ENCODE results near the gene BAZ1A. TPM values are rescaled to one million over a fixed set of nuclear protein-coding genes. Genes with fewer than 3 reads are reported as not detected.

The BAZ1A gene
- total RNA-seq, 3 donors from 2014 or later, result 70.8 to 79.5 (median 77.9) TPM

- no peak for ATAC-seq
- no peaks in the 10 kb centered on the region for H3K27me3 Mint-ChIP-seq (ENCODE audit: low read depth)
- H3K9me3 Mint-ChIP-seq, result no peaks in the 10 kb centered on the region
- DNase-seq, result no peak
- H3K4me1 Mint-ChIP-seq (ENCODE audit: low read depth), result peaks cover 4% of the 10 kb centered on the region
- H3K36me3 Mint-ChIP-seq (ENCODE audit: insufficient read depth), result peaks cover 43% of the 10 kb centered on the region
- H3K4me3 Mint-ChIP-seq, result no peak overlapping the region
Observed at GRCh38 chr14:34785223-34786006, 89.7 kb downstream of the BAZ1A start.

- Mint-ChIP-seq H3K27me3 (ENCODE audit: low read depth) (no peaks in the 10 kb centered on the region), H3K9me3 (no peaks in the 10 kb centered on the region), H3K36me3 (ENCODE audit: insufficient read depth) (peaks cover 47% of the 10 kb centered on the region), H3K4me1 (ENCODE audit: low read depth) (peaks cover 4% of the 10 kb centered on the region), H3K4me3 (no peak overlapping the region)
- no peak for ATAC-seq
- no peak for DNase-seq
Observed at GRCh38 chr14:34782031-34782430, 93.1 kb downstream of the BAZ1A start.

- Mint-ChIP-seq H3K9me3 (no peaks in the 10 kb centered on the region), H3K4me3 (no peak overlapping the region), H3K4me1 (ENCODE audit: low read depth) (peaks cover 3% of the 10 kb centered on the region), H3K27me3 (ENCODE audit: low read depth) (no peaks in the 10 kb centered on the region), H3K36me3 (ENCODE audit: insufficient read depth) (peaks cover 48% of the 10 kb centered on the region)
- ATAC-seq, result no peak
- DNase-seq, result no peak
Observed at GRCh38 chr14:34781242-34781641, 93.9 kb downstream of the BAZ1A start.

- H3K4me3 Mint-ChIP-seq, result no peak overlapping the region
- no peaks in the 10 kb centered on the region for H3K27me3 Mint-ChIP-seq (ENCODE audit: low read depth)
- no peak for ATAC-seq
- H3K9me3 Mint-ChIP-seq, result no peaks in the 10 kb centered on the region
- DNase-seq, result no peak
- peaks cover 2% of the 10 kb centered on the region for H3K4me1 Mint-ChIP-seq (ENCODE audit: low read depth)
- H3K36me3 Mint-ChIP-seq (ENCODE audit: insufficient read depth), result peaks cover 51% of the 10 kb centered on the region
Observed at GRCh38 chr14:34780646-34781045, 94.5 kb downstream of the BAZ1A start.

GRCh38 chr14:34778744-34779143 lies 96.4 kb downstream of the BAZ1A start:
- peaks cover 56% of the 10 kb centered on the region for H3K36me3 Mint-ChIP-seq (ENCODE audit: insufficient read depth)
- no peaks in the 10 kb centered on the region for H3K9me3 Mint-ChIP-seq
- H3K27me3 Mint-ChIP-seq (ENCODE audit: low read depth), result no peaks in the 10 kb centered on the region
- peaks cover 2% of the 10 kb centered on the region for H3K4me1 Mint-ChIP-seq (ENCODE audit: low read depth)
- ATAC-seq, result no peak
- no peak for DNase-seq
- no peak overlapping the region for H3K4me3 Mint-ChIP-seq

- Mint-ChIP-seq H3K9me3 (no peaks in the 10 kb centered on the region), H3K27me3 (ENCODE audit: low read depth) (no peaks in the 10 kb centered on the region), H3K36me3 (ENCODE audit: insufficient read depth) (peaks cover 45% of the 10 kb centered on the region), H3K4me1 (ENCODE audit: low read depth) (peaks cover 2% of the 10 kb centered on the region), H3K4me3 (no peak overlapping the region)
- no peak for DNase-seq
- ATAC-seq, result no peak
Observed at GRCh38 chr14:34776611-34777010, 98.5 kb downstream of the BAZ1A start.

GRCh38 chr14:34775922-34776321 lies 99.2 kb downstream of the BAZ1A start:
- no peak for DNase-seq
- H3K9me3 Mint-ChIP-seq, result no peaks in the 10 kb centered on the region
- peaks cover 44% of the 10 kb centered on the region for H3K36me3 Mint-ChIP-seq (ENCODE audit: insufficient read depth)
- no peak overlapping the region for H3K4me3 Mint-ChIP-seq
- no peaks in the 10 kb centered on the region for H3K27me3 Mint-ChIP-seq (ENCODE audit: low read depth)
- H3K4me1 Mint-ChIP-seq (ENCODE audit: low read depth), result peaks cover 2% of the 10 kb centered on the region
- no peak for ATAC-seq

GRCh38 chr14:34775342-34775741 lies 99.8 kb downstream of the BAZ1A start:
- H3K4me3 Mint-ChIP-seq, result no peak overlapping the region
- peaks cover 43% of the 10 kb centered on the region for H3K36me3 Mint-ChIP-seq (ENCODE audit: insufficient read depth)
- no peaks in the 10 kb centered on the region for H3K4me1 Mint-ChIP-seq (ENCODE audit: low read depth)
- ATAC-seq, result no peak
- H3K27me3 Mint-ChIP-seq (ENCODE audit: low read depth), result no peaks in the 10 kb centered on the region
- DNase-seq, result no peak
- no peaks in the 10 kb centered on the region for H3K9me3 Mint-ChIP-seq

GRCh38 chr14:34770901-34771300 lies 104.3 kb downstream of the BAZ1A start:
- no peak for ATAC-seq
- no peak for DNase-seq
- peaks cover 40% of the 10 kb centered on the region for H3K36me3 Mint-ChIP-seq (ENCODE audit: insufficient read depth)
- H3K4me3 Mint-ChIP-seq, result no peak overlapping the region
- H3K4me1 Mint-ChIP-seq (ENCODE audit: low read depth), result no peaks in the 10 kb centered on the region
- H3K9me3 Mint-ChIP-seq, result no peaks in the 10 kb centered on the region
- no peaks in the 10 kb centered on the region for H3K27me3 Mint-ChIP-seq (ENCODE audit: low read depth)

GRCh38 chr14:34766606-34767005 lies 108.6 kb downstream of the BAZ1A start:
- Mint-ChIP-seq H3K9me3 (no peaks in the 10 kb centered on the region), H3K4me3 (no peak overlapping the region), H3K27me3 (ENCODE audit: low read depth) (no peaks in the 10 kb centered on the region), H3K36me3 (ENCODE audit: insufficient read depth) (peaks cover 35% of the 10 kb centered on the region), H3K4me1 (ENCODE audit: low read depth) (no peaks in the 10 kb centered on the region)
- ATAC-seq (no peak), DNase-seq (no peak)

- DNase-seq (no peak), ATAC-seq (no peak)
- Mint-ChIP-seq H3K36me3 (ENCODE audit: insufficient read depth) (peaks cover 37% of the 10 kb centered on the region), H3K9me3 (no peaks in the 10 kb centered on the region), H3K4me1 (ENCODE audit: low read depth) (no peaks in the 10 kb centered on the region), H3K27me3 (ENCODE audit: low read depth) (no peaks in the 10 kb centered on the region), H3K4me3 (no peak overlapping the region)
Observed at GRCh38 chr14:34766060-34766459, 109.1 kb downstream of the BAZ1A start.

- H3K27me3 Mint-ChIP-seq (ENCODE audit: low read depth), result no peaks in the 10 kb centered on the region
- no peak for DNase-seq
- no peak overlapping the region for H3K4me3 Mint-ChIP-seq
- H3K36me3 Mint-ChIP-seq (ENCODE audit: insufficient read depth), result peaks cover 15% of the 10 kb centered on the region
- no peak for ATAC-seq
- no peaks in the 10 kb centered on the region for H3K4me1 Mint-ChIP-seq (ENCODE audit: low read depth)
- no peaks in the 10 kb centered on the region for H3K9me3 Mint-ChIP-seq
Observed at GRCh38 chr14:34755215-34755614, 119.9 kb downstream of the BAZ1A start.

- H3K36me3 Mint-ChIP-seq (ENCODE audit: insufficient read depth), result peaks cover 14% of the 10 kb centered on the region
- H3K4me3 Mint-ChIP-seq, result no peak overlapping the region
- H3K27me3 Mint-ChIP-seq (ENCODE audit: low read depth), result no peaks in the 10 kb centered on the region
- no peak for ATAC-seq
- no peaks in the 10 kb centered on the region for H3K9me3 Mint-ChIP-seq
- no peak for DNase-seq
- H3K4me1 Mint-ChIP-seq (ENCODE audit: low read depth), result no peaks in the 10 kb centered on the region
Observed at GRCh38 chr14:34754687-34755086, 120.5 kb downstream of the BAZ1A start.

GRCh38 chr14:34750670-34751069 lies 124.5 kb downstream of the BAZ1A start:
- ATAC-seq (no peak), DNase-seq (no peak)
- Mint-ChIP-seq H3K27me3 (ENCODE audit: low read depth) (no peaks in the 10 kb centered on the region), H3K4me3 (no peak overlapping the region), H3K9me3 (no peaks in the 10 kb centered on the region), H3K36me3 (ENCODE audit: insufficient read depth) (peaks cover 16% of the 10 kb centered on the region), H3K4me1 (ENCODE audit: low read depth) (no peaks in the 10 kb centered on the region)

GRCh38 chr14:34750233-34750632 lies 124.9 kb downstream of the BAZ1A start:
- Mint-ChIP-seq H3K9me3 (no peaks in the 10 kb centered on the region), H3K36me3 (ENCODE audit: insufficient read depth) (peaks cover 11% of the 10 kb centered on the region), H3K4me1 (ENCODE audit: low read depth) (no peaks in the 10 kb centered on the region), H3K27me3 (ENCODE audit: low read depth) (no peaks in the 10 kb centered on the region), H3K4me3 (no peak overlapping the region)
- no peak for DNase-seq
- no peak for ATAC-seq

Measured in activated T-cell treated with anti-CD3 and anti-CD28 coated beads, Interleukin-2, amount 50 U/mL, for 4 hours (primary cell).